ENCODE measurements around the gene ABLIM2. TPM values are rescaled to one million over a fixed set of nuclear protein-coding genes. Genes with fewer than 3 reads are reported as not detected.

Gene ABLIM2
- total RNA-seq, 4 donors from 2014 or later = 4.2 to 28.5 (median 8.7) TPM

GRCh38 chr4:8182858-8183725 is 24.5 kb upstream of the ABLIM2 start:
- H3K4me1 ChIP-seq = peaks cover 18 to 37% (median 25%) of the 10 kb centered on the region in 4 donors
- peak; percentile 93 for DNase-seq (ENCODE audit: extremely low spot score)
- TF ChIP-seq EP300 (IDR thresholded peaks at IDR 0.05) = peak; percentile 2
- TF ChIP-seq POLR2A (IDR thresholded peaks at IDR 0.05; ENCODE audit: low read depth) = no peak
- peak; percentile 52 to 60 for TF ChIP-seq POLR2AphosphoS5 (IDR thresholded peaks at IDR 0.05)
- intact Hi-C loops (cut with DNase I) = no loop called here
- H3K27me3 ChIP-seq = no peaks in the 10 kb centered on the region
- no peaks in the 10 kb centered on the region for H3K36me3 ChIP-seq
- no peaks in the 10 kb centered on the region for H3K9me3 ChIP-seq
- no peak overlapping the region for H3K4me3 ChIP-seq
- peak overlapping the region in 2 of 4 donors; percentile 35 to 55 for H3K27ac ChIP-seq (replicated peaks in 1 of 4)
- WGBS = 58% methylated on average over 15 of the region's 25 CpGs

GRCh38 chr4:8182294-8182693 is 23.7 kb upstream of the ABLIM2 start:
- no peak for DNase-seq (ENCODE audit: extremely low spot score)
- Histone ChIP-seq H3K9me3 (no peaks in the 10 kb centered on the region), H3K27me3 (no peaks in the 10 kb centered on the region), H3K4me1 (peaks cover 18 to 37% (median 24%) of the 10 kb centered on the region in 4 donors), H3K4me3 (no peak overlapping the region), H3K27ac (replicated peaks in 1 of 4) (no peak overlapping the region), H3K36me3 (no peaks in the 10 kb centered on the region)
- 93% methylated on average over 3 of the region's 11 CpGs for WGBS
- no peak for TF ChIP-seq CTCF (IDR thresholded peaks at IDR 0.05)
- no peak for TF ChIP-seq POLR2AphosphoS5 (IDR thresholded peaks at IDR 0.05)
- TF ChIP-seq POLR2A (IDR thresholded peaks at IDR 0.05; ENCODE audit: low read depth) = no peak
- TF ChIP-seq EP300 (IDR thresholded peaks at IDR 0.05) = no peak
- intact Hi-C loops (cut with DNase I) = no loop called here

- WGBS = no CpG with 5 or more reads among the region's 7 CpGs
- no peak overlapping the region for H3K27ac ChIP-seq (replicated peaks in 1 of 4)
- TF ChIP-seq POLR2A (IDR thresholded peaks at IDR 0.05; ENCODE audit: low read depth) (no peak), CTCF (IDR thresholded peaks at IDR 0.05) (no peak), POLR2AphosphoS5 (IDR thresholded peaks at IDR 0.05) (no peak), EP300 (IDR thresholded peaks at IDR 0.05) (no peak)
Observed at GRCh38 chr4:8181844-8182243, 23.2 kb upstream of the ABLIM2 start.

GRCh38 chr4:8181119-8181518 is 22.5 kb upstream of the ABLIM2 start:
- intact Hi-C loops (cut with DNase I) = no loop called here

More at GRCh38 chr4:8181844-8182243, 23.2 kb upstream of the ABLIM2 start:
- Histone ChIP-seq H3K4me3 (no peak overlapping the region), H3K9me3 (no peaks in the 10 kb centered on the region), H3K27me3 (no peaks in the 10 kb centered on the region), H3K36me3 (no peaks in the 10 kb centered on the region), H3K4me1 (peaks cover 18 to 37% (median 26%) of the 10 kb centered on the region in 4 donors)
- intact Hi-C loops (cut with DNase I) = no loop called here
- no peak for DNase-seq (ENCODE audit: extremely low spot score)

More at GRCh38 chr4:8181119-8181518, 22.5 kb upstream of the ABLIM2 start:
- no peak for DNase-seq (ENCODE audit: extremely low spot score)
- TF ChIP-seq EP300 (IDR thresholded peaks at IDR 0.05) = no peak
- TF ChIP-seq CTCF (IDR thresholded peaks at IDR 0.05) = no peak
- no peak for TF ChIP-seq POLR2AphosphoS5 (IDR thresholded peaks at IDR 0.05)
- no peak for TF ChIP-seq POLR2A (IDR thresholded peaks at IDR 0.05; ENCODE audit: low read depth)
- H3K4me3 ChIP-seq = no peak overlapping the region
- no peaks in the 10 kb centered on the region for H3K9me3 ChIP-seq
- H3K36me3 ChIP-seq = no peaks in the 10 kb centered on the region
- 77% methylated on average over 6 of the region's 6 CpGs for WGBS
- no peaks in the 10 kb centered on the region for H3K27me3 ChIP-seq
- H3K4me1 ChIP-seq = peaks cover 22 to 37% (median 28%) of the 10 kb centered on the region in 4 donors
- no peak overlapping the region for H3K27ac ChIP-seq (replicated peaks in 1 of 4)
